Hippocampal formation (tissue), 2 donors: Measurements from ENCODE around the gene POMGNT2.

Experiments used
- DNase-seq, 2 donors: peaks; one replicate each; lab custom pipeline; 2025; lab: John Stamatoyannopoulos, UW

The POMGNT2 gene

DNA sequence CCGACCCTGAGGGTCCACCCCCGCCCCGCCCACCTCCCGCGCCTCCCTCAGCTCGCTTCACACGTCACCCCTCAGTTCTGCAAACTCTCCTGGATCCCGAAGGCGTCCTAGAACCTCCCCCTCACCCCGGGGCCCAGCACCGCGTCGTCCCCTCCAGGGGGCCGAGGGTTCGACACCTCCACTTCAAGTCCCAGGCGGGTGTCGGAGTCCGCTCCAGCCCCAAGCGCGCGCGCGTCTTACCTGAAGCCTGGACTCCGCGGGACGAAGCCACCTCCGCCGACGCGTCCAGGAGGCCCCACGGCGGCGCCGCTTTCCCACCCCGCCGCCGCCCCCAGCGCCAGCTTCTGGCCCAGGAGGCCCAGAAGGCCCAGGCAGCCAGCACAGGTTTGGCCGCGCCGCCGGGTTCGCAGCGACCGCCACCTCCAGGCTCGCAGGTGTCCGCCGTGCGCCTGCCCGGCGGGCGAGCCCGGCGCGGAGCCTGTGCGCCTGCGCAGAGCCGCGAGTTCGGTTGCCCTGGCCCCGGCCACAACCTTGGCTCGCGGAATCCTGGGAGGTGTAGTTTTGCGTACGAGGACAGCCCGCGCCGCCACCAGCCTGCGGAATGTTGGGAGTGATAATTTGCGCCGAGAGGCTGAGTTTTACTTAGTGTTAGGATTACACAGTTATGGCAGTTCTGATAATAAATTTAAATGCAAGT lies at the start of gene POMGNT2:
POMGNT2 (minus strand) TSS at position 484 of the 697 bp plus-strand sequence. CDS start 24,648 bp downstream, outside the sequence.
- peak; percentile 88 to 91 for DNase-seq

DNA sequence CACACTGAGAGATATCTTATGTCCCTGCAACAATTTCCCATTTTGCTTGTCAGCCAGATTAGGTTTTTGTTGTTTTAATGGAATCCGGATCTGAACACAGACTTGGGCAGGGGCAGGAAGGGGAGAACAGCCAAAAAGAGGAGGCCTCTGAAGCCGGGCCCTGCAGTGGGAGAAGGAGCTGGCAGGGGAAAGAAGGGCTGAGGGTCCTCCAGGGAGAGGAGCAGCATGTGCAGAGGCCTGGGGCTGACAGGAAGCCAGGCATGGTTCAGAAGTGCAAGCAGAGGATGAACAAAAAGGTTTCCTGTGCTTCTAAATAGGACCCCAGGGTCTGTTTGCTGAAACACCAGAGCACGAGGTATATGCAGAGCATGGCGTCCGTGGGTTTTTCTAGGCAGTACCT lies 49.1 kb upstream of the POMGNT2 start:
- DNase-seq = no peak

DNA sequence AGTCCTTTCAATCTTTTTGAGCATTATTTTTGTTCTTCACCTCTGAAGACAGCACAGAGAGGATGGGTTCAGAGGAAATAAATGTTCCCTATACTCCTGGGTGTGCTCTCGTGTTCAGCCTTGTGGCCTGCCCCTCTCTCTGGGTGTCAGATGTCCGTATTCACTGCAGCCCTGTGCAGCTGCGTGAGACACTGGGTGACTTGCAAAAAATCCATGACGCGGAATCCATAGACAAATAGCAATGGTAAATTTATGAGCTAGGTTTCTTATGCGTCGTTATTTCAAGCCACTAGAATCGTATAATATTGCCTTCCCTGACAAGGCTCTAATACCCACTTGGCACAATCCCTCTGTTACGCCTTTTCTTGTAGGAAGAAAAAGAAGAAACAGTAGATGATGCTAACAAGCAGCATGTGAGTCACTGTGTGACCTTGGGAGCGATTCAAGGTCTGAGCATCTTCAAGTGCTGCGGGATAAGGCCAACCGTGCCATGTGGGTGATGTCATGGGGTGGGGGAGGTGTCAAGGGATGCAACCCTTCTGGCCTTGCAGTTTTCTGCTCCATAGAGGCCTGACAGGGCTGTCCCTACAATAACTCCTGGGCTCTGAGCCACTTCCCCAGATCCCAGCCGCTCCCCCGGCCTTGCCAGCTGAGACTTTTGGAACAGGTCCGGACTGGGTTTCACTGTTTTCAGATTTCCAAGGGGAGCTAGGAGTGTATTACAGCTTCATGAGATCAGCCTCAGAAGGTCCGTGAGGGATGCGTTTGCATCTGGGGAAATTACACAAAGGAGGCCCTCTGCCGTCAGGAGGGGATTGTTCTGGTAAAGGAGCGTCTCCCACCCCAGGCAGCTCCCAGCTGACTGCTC lies 47.6 kb upstream of the POMGNT2 start:
- DNase-seq = peak; percentile 22 to 37

DNA sequence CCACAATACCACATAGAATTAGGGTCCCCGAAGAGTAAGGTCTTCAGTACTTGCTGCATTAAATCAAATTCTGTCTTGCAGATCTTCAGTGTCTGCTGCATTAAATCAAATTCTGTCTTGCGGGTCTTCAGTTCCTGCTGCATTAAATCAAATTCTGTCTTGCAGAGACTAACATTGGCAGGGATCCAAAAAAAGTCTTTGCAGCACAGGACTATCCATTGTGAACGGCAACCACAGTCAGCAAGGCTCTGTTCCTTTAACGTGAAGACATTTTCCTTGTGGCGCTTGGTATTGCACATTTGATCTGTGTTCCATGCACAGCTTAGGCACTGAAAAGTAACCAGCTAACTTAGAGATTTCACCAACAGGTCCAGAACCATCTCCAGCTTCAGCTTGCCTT lies 46.8 kb upstream of the POMGNT2 start:
- no peak for DNase-seq

DNA sequence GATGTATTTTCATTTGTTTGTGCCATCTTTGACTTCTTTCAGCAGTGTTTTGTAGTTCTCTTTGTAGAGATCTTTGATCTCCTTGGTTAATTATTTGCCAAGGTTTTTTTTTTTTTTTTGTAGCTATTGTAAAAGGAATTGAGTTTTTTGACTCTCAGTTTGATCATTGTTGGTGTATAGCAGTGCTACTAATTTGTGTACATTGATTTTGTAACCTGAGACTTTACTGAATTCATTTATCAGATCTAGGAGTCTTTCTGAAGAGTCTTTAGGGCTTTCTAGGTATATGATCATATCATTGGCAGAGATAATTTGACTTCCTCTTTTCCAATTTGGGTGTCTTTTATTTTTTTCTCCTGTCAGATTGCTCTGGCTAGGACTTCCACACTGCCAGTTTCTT lies 42.2 kb upstream of the POMGNT2 start:
- no peak for DNase-seq

DNA sequence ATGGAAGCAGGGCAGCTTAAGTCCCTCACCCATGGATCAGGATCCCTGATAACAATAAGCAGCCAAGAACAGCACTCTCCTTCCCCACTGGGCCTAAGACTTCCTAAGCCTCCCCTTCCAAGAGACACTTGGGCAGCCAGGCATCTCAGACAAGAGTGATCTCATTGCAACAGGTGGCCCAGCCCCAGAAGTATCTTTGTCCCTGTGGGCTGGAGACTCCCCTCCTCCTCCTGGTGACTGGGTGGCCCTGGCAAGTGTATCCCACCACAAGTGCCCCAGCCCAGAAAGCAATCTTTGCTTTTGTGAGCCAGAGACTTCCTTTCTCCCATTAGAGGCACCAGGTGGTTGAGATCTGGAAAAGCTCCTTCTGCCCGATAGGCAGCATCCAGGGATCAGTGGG lies 40.7 kb upstream of the POMGNT2 start:
- DNase-seq = no peak

DNA sequence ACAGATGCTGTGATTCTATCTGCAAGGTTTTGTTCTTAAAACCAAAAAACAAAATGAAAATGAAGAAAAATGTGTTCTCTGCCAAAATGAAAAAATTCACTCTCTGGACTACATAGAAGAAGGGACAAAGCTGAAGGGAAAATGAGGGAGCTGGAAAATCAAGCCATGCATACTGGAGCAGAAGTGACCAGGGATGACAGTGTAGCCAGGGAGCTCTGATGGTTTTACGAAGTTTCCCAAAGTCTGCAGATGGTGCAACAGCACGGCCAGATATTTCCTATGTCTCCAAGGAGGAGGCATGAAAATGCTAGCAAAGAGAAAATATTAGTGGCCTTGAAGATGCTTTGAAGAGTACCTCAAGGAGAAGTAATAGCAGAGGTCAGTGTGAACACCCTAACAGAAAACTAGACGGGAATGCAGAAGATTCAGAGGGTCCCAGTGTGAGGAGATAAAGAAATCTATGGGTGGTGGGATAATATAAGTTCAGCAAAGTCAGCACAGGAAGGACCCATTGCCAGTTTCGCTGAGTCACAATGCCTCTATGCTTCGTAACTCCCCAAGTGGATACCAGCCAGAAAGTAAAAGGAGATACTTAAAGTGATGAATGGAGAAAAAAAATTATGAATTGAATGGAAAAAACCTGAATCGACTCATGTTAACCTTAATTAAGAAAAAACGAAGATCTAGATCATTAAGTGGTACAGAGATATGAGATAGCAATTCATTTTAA lies 39.0 kb upstream of the POMGNT2 start:
- no peak for DNase-seq

DNA sequence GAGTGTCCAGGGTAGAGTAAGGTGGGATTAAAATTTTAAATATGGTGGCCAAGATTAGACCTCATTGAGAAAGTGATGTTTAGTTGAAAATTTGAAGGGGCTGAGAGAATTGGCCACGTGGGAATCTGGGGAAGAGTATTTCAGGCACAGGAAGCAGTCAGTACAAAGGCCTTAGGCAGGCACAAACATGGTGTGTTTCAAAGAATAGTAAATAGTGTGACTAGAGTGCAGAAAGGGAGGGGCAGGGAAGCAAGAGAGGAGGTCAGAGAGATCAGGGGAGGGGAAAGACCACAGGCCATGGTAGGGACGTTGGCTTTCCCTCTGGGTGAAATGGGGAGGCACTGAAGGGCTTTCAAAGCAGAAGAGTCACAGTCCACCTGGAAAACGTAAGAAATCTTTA lies 36.6 kb upstream of the POMGNT2 start:
- DNase-seq = no peak

DNA sequence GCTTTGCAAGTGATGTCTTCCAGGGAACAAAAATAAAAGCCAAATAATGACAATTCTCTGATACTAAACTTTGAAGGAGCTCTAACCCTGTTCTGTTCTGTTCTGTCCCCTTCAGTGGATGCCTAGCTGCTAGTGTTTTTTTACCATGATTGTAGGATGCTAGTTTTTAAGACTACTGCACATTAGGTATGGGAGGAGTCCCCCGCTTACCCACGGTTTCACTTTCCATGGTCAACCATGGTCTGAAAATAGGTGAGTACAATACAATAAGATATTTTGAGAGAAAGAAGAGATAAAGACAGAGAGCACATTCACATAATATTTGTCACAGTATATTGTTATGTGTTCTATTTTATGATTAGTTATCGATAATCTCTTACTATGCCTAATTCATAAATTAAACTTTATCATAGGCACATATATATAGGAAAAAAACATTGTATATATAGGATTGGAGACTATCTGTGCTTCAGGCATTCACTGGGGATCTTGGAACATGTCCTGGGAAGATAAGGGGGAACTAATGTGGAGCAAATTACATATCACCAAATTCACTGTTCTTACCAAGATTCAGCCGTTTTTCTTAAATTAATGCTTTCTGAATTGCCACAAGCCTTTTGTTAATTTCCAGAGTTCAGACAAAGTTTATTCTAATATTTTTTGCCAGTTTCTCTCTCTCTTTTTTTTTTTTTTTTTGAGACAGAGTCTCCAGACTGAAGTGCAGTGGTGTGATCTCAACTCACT lies 32.8 kb upstream of the POMGNT2 start:
- DNase-seq = no peak

DNA sequence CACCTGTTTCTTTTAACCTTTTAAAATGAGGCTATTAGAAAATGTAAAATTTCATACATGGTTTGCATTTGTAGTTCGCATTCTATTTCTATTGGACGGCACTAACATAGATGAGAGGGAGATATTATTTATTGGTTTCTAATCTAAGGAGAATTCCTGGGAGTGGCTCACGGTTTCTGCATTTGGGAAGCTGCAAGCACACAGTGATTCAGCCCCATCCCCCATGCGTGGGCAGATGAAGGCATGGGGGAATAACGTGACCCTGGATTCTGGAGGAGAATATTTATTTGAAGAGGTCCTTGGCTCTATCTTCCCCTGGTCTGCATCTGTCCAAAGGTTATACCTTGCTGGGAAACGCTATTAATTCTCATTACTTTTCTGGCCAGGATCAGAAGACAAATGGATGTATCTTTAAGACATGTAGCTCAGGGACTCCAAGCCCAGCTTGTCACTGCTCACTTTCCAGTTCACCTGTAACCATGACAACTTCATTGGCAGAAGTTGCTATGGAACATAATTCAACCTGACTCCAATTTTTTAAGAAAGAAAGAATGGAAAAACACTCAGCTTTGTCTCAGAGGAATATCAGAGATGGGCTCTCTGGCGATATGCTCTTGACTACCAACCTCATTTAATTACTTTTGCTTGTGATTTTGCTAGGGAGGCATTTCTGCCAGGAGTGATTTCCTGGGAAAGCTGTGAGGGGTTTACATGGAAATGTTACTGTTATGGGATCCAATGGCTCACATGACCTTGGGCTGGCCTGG lies 27.2 kb upstream of the POMGNT2 start:
- peak in 1 of 2 donors; percentile 14 for DNase-seq

DNA sequence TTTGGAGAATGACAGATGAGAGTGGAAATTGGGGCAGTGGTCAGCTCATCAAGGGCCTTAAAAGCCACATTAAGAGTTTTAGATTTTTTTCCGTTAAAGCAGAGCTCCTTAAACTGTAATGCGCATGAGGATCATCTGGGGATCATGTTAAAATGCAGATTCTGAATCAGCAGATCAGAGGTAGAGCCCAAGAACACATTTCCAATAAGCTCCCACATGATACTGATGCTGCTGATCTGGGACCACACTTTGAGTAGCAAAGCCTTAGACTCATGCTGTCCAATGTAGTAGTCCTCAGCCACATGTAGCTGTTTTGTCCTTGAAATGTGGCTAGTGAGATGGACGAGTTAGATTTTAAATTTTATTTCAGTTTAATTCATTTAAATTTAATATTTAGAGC lies 26.3 kb upstream of the POMGNT2 start:
- no peak for DNase-seq

DNA sequence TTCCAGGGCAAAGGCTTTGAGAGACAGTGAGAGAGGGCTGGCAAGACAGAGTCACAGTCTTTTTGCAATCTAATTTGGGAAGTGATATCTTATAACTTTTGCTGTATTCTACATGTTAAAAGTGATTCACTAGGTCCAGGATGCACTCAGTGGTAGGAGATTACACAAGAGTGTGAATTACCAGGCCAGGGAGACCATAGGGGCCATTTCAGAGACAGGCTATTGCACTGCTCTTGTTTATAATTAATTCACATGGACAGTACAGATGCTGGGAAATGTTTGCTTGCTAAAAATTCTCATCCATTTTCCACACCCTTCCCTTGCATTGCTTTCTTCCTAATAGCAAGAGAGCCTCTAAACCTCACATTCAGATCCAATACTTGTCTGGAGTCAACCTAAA lies 22.6 kb upstream of the POMGNT2 start:
- no peak for DNase-seq

DNA sequence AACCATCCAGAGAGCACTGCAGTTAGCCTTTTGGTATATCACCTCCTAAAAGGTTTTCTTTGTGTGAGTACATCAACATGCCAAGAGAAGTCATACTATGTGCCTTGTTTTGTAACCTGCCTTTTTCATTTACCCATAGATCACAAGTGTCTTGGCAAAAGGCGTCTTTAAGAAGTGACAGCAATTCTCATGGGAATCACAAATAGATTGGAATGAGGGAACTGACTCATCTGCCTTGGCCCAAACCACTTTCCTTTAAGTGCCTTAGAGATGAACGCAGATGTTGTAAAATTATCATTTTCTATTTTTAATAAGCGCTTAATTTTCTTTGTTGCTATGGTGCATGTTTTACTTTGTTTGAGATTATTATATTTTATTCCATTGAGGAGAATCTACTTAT lies 20.7 kb upstream of the POMGNT2 start:
- DNase-seq = no peak

DNA sequence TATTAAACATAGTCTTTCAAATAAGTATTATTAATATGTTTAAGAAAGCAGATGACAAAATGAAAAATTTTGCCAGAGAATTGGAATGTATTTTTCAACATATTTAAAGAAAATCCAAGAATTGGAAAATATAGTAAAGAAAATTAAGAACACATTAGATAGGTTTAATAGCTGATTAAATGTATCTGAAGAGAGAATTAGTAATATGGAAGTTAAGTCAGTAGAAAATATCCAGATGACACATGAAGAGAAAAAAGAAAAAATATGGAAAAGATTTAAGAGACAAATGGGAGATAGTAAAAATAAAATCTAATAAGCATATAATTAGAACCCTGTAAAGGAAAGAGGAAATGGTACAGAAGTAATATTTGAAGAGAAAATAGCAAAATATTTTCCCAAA lies 18.0 kb upstream of the POMGNT2 start:
- no peak for DNase-seq

DNA sequence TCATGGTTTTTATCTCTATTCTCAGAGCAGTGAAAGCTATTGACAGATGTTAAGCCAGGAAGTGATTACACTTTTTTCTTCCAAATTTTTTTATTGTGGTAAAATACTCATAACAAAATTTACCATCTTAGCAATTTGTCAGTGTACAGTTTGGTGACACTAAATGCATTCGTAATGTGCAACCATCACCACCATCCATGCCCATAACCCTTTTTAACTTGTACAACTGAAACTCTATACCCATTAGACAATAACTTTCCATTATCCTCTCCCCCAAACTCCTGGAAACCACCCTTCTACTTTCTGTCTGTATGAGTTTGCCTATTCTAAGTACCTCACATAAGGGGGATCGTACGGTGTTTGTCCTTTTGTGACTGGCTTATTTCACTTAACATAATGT lies 15.1 kb upstream of the POMGNT2 start:
- no peak for DNase-seq

DNA sequence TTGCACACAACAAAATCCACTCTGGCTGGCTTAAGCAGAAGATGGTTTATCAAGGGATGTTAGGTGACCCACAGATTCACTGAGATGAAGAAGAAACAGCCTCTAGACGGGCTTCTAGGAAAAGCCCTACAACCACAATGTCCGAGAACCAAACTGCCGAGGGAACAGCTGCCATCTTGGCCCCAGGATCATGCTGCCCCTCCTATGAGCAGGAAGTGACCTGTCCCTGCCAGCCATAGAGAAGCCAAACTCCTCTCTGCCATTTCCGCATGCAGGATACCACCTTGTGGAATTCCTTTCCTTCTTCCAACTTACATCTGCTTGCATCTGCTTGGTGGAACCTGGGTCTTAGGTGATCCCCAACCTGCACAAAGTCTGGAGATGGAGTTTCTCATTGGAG lies 11.4 kb upstream of the POMGNT2 start:
- no peak for DNase-seq

DNA sequence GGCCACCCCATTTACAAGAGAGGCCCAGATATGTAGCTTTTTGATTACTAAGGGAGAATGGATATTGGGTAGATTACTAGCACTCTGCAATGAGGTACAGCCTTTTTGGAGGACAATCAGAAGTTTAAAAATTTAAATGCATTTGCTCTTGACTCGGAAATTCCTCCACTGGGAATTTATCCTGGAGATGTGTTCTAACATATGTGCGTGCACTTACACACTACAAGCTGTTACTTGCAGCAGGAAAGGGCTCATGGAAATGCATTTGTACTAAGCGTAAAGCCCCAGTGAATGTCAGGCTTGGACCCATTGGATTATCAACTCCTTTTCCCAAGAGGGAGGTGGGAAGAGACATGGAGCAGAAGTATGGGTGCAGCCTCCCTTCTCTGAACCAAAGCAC lies 7.8 kb upstream of the POMGNT2 start:
- DNase-seq = no peak

DNA sequence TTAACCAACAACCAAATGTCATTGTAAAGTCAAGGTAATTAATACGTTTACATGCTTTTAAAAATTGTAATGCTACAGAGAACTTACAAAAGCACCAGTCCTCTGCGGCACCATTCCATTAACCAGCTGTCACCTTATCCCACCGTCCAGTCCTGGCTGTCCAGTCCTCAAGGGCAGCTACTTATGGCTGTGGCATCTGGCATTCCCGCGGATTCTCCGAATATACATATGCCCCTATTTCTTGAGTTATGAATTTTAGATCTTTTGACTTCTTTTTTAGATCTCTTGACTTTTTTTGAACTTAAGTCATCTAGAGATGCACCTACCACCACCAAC lies 382 bp upstream of the POMGNT2 start:
- DNase-seq = no peak

DNA sequence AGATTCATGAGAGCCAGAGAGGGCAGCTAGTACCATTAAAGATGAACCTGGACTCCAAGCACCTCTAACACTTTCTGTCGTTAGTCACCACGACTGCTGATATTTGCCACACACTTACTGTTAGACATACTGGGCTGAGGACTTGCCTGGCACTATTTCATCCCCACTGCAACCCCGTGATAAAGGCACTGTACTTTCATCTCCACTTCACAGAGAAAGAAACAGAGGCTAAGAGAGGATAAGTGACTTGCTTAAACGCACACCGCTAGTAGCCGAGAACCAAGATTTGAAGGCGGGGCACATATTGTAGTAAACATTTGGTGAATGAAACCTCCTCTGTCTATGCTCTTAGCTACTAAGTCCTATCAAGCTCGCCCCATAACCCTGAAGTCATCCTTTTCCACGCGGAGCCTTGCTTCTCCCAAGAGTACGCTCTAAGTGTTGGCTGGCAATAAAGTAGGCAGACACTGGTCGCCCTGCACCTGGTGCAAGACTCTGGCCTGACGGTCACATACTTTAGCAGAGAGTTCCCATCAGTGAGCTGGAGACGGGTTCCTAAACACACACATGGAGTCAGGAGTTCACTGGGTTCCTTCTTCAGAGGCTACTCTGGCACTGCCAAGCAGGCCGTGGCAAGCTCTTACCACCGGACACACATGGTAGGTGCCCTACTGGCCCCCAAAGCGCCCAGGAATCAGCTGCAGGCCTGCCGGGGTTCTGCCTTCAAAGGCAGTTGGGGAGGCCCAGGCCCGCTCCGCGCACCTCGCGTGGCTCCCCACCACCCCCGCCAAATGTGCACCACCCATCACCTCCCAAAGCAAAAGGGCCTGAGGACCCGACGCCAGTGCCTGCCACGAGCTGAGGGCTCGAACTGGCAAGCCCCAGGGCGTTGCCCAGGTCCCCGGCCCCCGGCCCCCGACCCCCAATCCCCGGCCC lies 951 bp downstream of the POMGNT2 start:
- no peak for DNase-seq

DNA sequence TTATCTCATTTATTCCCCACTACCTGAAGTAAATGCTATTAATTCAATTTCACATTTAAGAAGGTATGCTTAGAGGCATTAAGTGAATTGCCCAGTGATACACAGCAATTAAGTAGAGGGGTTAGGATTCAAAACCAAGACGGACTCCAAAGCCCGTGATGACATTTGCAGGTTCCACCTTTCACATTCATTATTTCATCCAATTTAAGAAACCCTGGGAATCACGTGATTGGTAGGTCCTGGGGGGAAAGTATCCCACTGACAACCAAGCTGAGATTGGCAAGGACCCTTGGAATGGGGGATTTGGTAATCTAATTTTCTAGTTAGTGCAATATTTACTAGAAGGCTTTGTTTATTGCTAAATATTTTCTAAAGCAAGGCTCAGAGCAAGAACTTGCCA lies 1.8 kb downstream of the POMGNT2 start:
- no peak for DNase-seq
